SJSA1 (cell line): Measurements from ENCODE around the gene COL15A1. TPM values are rescaled to one million over a fixed set of nuclear protein-coding genes. Genes with fewer than 3 reads are reported as not detected.

Experiments
- DNase-seq, 2 experiments: peaks; one replicate each; pipeline ENCODE4 v3.0.0-alpha.2; 2015 to 2020; ENCODE audit warnings: low spot score in 2 of 2, low read depth in 1 of 2
- H3K27ac ChIP-seq: fragments of 250-450 bp; sonication (Bioruptor Pico); 2 replicates; pipeline ENCODE4 v1.5.1; 2020; ENCODE audit warnings: mild to moderate bottlenecking, moderate library complexity
- H3K27me3 ChIP-seq: fragments of 250-450 bp; sonication (Bioruptor Pico); replicated peaks from 2 replicates; pipeline ENCODE4 v1.5.1; 2020; ENCODE audit warnings: mild to moderate bottlenecking, moderate library complexity
- H3K36me3 ChIP-seq: fragments of 250-450 bp; sonication (Bioruptor Pico); 2 replicates; pipeline ENCODE4 v1.5.1; 2020; ENCODE audit warnings: mild to moderate bottlenecking
- H3K4me1 ChIP-seq: fragments of 250-450 bp; sonication (Bioruptor Pico); replicated peaks from 2 replicates; pipeline ENCODE4 v1.6.1; 2021; ENCODE audit warnings: mild to moderate bottlenecking
- H3K4me3 ChIP-seq: fragments of 250-450 bp; sonication (Bioruptor Pico); 2 replicates; pipeline ENCODE4 v1.5.1; 2020; ENCODE audit warnings: mild to moderate bottlenecking
- H3K9me3 ChIP-seq: fragments of 250-450 bp; sonication (Bioruptor Pico); replicated peaks from 2 replicates; pipeline ENCODE4 v1.5.1; 2020; ENCODE audit warnings: mild to moderate bottlenecking
- total RNA-seq: library from RNA; depleted of rRNA; stranded (reverse); fragments of >200 nt; shearing (Covaris generic); gene quantifications from 2 replicates; pipeline ENCODE4 v1.2.3, GENCODE V29; 2014

COL15A1 gene
- total RNA-seq, 1 experiment from 2014 or later: 0.50 TPM

DNA sequence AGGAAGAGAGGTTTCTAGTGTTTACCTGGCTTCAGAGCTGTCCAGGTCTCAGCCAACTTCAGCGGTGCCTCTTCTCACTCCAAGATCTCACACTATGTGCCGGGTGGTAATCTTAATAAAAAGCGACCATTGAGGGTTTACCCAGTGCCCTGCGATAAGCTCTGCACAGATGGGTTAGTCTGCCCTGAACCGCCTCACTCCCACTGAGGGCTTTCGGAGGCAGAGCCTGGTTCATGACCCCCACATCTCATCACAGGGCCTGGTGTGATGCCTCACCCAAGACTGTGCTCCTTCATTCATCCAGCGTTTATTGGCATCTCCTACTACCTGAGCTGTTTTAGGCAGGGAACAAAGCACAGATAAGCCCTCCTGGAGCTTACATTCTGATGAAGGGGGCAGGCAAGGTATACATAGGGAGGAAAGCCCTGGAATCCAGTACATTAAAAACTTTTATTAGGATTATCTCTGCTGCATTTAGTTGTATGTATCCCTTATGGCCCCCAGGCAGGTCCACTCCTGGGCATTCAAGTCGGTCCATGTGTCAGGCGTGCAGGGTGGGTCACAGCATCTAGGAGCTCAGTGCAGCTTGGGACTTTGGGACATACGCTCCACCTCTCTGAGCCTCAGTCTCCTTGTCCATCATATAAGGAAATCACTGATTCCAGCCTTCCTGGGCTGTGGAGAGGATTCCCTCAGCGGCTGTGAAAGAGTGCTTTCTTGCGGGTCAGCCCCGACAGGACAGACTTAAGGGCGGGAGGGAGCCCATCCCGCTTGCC lies 613 bp upstream of the COL15A1 start:
- Histone ChIP-seq H3K9me3 (no peaks in the 10 kb centered on the region), H3K27me3 (peaks cover 44% of the 10 kb centered on the region), H3K4me3 (no peak overlapping the region), H3K36me3 (no peaks in the 10 kb centered on the region), H3K27ac (no peak overlapping the region), H3K4me1 (peaks cover 14% of the 10 kb centered on the region)
- DNase-seq: no peak

DNA sequence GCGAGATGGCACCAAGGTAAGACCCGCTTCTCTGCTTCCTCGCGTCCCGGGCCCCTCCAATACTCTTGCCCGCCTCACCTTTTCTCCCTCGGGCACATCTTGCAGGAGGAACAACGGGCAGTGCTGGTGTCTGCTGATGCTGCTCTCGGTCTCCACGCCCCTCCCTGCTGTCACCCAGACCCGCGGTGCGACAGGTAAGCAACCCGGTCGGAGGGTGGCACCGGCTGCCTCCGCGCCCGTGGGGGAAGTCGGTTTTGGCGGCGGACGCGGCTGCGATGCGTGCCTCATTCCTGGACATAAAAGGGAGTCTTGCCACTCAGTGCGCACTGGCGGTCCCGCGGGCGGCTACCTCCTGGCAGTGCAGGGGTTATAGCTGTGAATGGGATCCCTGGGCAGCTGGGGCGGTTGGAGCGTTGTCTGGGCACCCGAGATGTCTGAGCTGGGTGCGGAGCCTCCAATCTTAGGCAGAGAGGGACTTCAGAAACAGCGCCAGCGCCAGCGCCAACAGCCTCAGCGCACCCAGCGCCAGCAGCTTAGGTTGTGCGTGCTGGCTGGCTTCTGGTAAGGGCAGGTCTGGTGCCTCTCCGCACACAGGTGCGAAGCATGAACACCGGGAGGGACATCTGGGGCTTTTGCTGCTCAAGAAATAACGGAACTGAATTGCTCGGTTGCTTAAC lies 488 bp downstream of the COL15A1 start:
- Histone ChIP-seq H3K27ac (no peak overlapping the region), H3K4me3 (peak overlapping the region; percentile 19), H3K9me3 (no peaks in the 10 kb centered on the region), H3K36me3 (no peaks in the 10 kb centered on the region), H3K27me3 (peaks cover 50% of the 10 kb centered on the region), H3K4me1 (peaks cover 14% of the 10 kb centered on the region)
- peak in 1 of 2 experiments; percentile 14 for DNase-seq

DNA sequence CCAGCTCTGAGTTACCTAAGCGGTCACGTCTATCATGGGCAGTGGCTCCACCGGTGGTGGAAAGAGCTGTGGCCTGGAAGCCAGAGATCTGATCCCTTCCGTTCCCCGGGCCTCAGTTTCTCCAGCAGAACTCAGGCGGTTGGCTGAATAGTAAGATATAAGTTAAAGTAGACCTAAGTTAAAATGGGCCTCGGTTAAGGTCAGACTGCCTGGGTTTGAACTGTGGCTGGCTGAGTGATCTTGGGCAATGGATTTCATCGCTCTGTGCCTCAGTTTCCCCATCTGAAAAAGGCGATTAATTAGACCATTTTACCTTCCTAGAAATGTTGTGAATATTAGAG lies 997 bp downstream of the COL15A1 start:
- Histone ChIP-seq H3K4me3 (no peak overlapping the region), H3K27ac (no peak overlapping the region), H3K27me3 (peaks cover 50% of the 10 kb centered on the region)

DNA sequence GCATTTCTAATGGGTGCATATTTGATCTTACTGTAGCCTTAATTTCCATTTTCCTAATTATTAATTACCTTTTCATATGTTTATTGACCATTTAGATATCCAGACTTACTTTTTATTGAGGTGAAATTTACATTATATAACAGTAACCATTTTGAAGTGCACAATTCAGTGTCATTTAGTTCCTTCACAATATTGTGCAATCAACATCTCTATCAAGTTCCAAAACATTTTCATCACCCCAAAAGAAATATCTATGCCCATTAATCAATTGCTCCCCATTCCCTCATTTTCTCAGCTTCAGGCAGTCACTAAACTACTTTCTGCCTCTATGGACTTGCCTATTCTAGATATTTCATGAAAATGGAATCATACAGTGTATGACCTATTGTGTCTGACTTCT lies 5.9 kb downstream of the COL15A1 start:
- H3K27me3 ChIP-seq: peaks cover 25% of the 10 kb centered on the region
- H3K4me3 ChIP-seq: no peak overlapping the region
- H3K36me3 ChIP-seq: no peaks in the 10 kb centered on the region

More for the DNA sequence above, 997 bp downstream of the COL15A1 start:
- H3K9me3 ChIP-seq: no peaks in the 10 kb centered on the region
- peaks cover 14% of the 10 kb centered on the region for H3K4me1 ChIP-seq
- DNase-seq: no peak
- no peaks in the 10 kb centered on the region for H3K36me3 ChIP-seq

DNA sequence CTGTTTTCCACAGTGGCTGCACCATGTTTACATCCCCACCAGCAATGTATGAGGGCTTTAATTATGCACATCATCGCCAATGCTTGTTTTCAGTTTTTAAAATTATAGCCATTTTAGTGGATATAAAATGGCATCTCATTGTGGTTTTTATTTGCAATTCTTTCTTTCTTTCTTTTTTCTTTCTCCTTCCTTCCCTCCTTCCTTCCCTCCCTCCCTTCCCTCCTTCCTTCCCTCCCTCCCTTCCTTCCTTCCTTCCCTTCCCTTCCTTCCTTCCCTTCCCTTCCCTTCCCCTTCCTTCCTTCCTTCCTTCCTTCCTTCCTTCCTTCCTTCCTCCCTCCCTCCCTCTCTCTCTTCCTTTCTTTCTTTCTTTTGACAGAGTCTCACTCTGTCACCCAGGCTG lies 6.6 kb downstream of the COL15A1 start:
- H3K36me3 ChIP-seq: no peaks in the 10 kb centered on the region
- no peaks in the 10 kb centered on the region for H3K9me3 ChIP-seq
- no peak overlapping the region for H3K27ac ChIP-seq
- H3K4me1 ChIP-seq: peaks cover 2% of the 10 kb centered on the region; the same call in 1 of the 2 replicates
- DNase-seq: no peak
- peaks cover 18% of the 10 kb centered on the region for H3K27me3 ChIP-seq
- H3K4me3 ChIP-seq: no peak overlapping the region

More for the DNA sequence above, 5.9 kb downstream of the COL15A1 start:
- Histone ChIP-seq H3K4me1 (peaks cover 1% of the 10 kb centered on the region), H3K27ac (no peak overlapping the region), H3K9me3 (no peaks in the 10 kb centered on the region)
- DNase-seq: no peak

DNA sequence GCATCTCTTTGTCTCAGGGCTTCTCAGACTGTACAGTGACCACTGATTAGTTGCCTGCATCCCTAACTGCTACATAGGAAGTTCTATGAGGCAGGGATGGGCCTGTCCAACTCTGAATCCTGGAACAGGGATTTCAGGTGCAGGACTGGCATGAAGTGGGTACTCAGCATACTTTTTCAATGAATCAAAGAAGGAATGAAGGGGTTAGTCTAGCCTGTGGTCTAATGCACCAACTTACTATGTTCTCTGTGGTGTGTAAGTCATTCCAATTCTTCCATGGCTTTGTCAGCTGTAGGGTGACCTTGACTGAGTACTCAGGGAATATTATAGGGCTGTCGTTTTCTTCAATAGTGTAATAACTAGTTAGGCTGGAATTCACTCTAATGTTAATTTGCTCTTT lies 8.3 kb downstream of the COL15A1 start:
- H3K36me3 ChIP-seq: no peaks in the 10 kb centered on the region
- no peaks in the 10 kb centered on the region; the same call in 1 of the 2 replicates for H3K9me3 ChIP-seq
- H3K4me3 ChIP-seq: no peak overlapping the region
- H3K27me3 ChIP-seq: peaks cover 9% of the 10 kb centered on the region
- no peak overlapping the region for H3K27ac ChIP-seq
- H3K4me1 ChIP-seq: peaks cover 6% of the 10 kb centered on the region
- no peak for DNase-seq

DNA sequence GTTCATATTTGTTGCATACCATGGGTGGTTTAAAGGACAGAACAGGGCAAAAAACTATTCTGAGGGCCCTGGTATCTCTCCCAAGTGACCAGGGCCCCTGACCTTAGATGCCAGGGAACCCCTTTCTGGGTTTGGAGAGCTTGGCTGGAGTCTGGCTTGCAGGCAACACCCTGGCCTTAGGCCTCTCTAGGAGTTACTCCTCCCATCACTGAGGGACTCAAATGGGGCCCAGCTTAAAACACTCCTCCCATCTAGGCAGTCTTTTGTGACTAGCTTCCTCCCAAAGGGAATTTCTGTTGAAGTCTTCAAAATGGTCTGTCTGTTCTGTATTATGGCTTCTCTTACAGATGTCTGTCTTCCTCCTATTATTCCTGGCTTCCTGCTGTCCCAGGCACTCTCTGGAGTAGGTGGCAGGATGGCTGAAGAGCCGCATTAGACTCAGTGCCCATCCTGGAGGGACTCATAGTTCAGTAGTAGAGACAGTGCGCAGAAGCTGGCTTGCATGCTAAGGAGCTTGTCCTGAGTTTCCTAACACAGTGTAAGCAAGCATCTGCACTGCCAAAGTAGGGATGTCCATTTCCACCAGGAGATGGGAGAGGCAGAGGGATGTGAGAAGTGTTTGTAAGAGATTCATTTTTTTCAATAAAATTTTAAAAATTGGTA lies 10.0 kb downstream of the COL15A1 start:
- H3K4me3 ChIP-seq: no peak overlapping the region
- H3K27me3 ChIP-seq: peaks cover 7% of the 10 kb centered on the region; the same call in 1 of the 2 replicates
- no peak for DNase-seq
- no peaks in the 10 kb centered on the region for H3K36me3 ChIP-seq
- H3K9me3 ChIP-seq: no peaks in the 10 kb centered on the region; the same call in 1 of the 2 replicates
- H3K27ac ChIP-seq: no peak overlapping the region
- peaks cover 19% of the 10 kb centered on the region for H3K4me1 ChIP-seq

DNA sequence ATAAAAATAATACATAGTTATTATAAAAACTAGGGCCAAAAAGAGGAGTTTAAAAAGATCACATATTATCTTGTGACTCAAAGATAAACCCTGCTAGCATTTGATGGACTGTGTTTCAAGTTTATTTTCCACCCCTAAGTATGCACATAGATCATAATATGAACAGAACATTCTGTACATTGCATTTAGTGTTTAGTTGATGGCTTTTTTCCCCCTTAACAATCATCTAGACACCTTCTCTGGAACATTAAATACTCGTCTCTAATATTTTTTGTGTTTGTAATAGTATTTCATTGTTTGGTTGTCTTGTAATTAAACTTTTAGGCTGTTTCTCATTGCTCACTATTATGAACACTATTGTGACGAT lies 10.5 kb downstream of the COL15A1 start:
- Histone ChIP-seq H3K4me3 (no peak overlapping the region), H3K36me3 (no peaks in the 10 kb centered on the region), H3K4me1 (peaks cover 22% of the 10 kb centered on the region), H3K9me3 (no peaks in the 10 kb centered on the region; the same call in 1 of the 2 replicates), H3K27me3 (peaks cover 2% of the 10 kb centered on the region; the same call in 1 of the 2 replicates), H3K27ac (no peak overlapping the region)
- no peak for DNase-seq

DNA sequence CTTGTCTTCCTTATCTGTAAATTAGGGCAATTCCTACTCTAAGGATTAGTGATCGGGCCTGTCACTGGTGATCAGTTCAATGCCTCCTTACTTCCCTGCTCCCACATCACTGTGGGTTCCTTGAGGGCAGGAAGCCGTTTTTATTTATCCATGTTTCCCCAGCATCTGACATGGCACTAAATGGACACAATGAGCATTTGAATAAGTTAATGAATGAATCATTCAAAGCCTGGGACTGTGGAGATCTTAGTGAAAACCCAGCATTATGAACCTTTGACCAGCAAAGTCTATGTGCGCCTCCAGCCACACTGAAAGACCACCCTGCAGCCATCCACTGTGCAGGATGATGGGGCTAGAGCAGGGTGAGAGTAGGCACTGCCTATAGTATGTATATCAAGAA lies 11.6 kb downstream of the COL15A1 start:
- no peak overlapping the region for H3K4me3 ChIP-seq
- DNase-seq: no peak
- H3K4me1 ChIP-seq: peaks cover 33% of the 10 kb centered on the region
- H3K27me3 ChIP-seq: no peaks in the 10 kb centered on the region
- H3K36me3 ChIP-seq: no peaks in the 10 kb centered on the region
- no peak overlapping the region for H3K27ac ChIP-seq
- H3K9me3 ChIP-seq: no peaks in the 10 kb centered on the region; the same call in 1 of the 2 replicates

DNA sequence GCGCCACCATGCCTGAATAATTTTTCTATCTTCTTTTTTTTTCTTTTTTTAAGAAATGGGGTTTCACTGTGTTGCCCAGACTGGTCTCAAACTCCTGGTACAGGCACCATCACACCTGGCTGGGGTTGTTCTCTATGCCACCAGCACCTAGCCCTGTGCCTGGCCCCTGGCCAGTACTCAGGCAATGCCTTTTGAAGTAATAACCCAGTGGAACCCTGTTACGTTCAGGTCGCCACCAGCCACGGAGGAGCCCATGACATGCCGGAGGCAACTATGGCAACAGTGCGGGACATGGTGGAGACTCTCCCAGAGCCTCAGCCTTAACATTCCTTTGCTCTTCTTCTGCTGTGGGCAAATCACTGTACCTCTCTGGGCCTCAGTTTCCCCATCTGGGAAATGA lies 14.1 kb downstream of the COL15A1 start:
- Histone ChIP-seq H3K4me1 (peaks cover 58% of the 10 kb centered on the region), H3K27me3 (no peaks in the 10 kb centered on the region), H3K9me3 (no peaks in the 10 kb centered on the region; the same call in 1 of the 2 replicates), H3K36me3 (no peaks in the 10 kb centered on the region), H3K4me3 (no peak overlapping the region), H3K27ac (peak overlapping the region; percentile 55)
- no peak for DNase-seq

DNA sequence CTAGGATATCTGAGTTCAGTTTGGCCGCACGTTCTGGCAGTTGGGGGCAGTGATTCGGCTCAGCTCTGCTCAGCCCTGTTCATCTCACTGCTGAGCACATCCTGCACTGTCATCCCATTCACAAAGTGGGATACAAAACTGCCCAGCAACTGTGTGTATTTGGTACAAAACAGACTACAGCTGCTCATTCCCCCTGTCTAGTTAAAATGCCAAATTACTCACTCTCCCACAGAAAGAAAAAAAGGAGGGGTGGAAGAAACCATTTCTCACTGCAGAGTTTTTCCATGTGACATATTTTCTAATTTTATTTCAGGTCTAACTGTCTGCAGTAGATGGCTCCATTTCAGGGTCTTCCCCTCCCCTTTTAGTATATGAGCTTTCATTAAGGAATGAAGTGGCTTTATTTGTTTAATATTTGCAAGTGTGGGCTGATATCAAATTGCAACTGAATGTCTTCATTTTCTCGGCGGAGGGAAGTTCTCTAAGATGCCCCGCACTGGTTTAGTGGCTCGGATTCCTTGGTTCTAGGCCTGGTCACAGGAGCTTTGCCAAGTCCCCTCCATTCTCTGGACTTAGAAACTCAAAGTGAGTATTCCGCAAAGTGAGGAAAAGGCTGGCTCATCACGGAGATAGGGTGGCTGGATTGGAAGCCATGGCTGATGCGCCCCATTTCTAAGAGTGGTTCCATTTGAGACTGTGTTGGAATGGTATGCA lies 14.7 kb downstream of the COL15A1 start:
- Histone ChIP-seq H3K9me3 (no peaks in the 10 kb centered on the region; the same call in 1 of the 2 replicates), H3K4me1 (peaks cover 65% of the 10 kb centered on the region), H3K27me3 (no peaks in the 10 kb centered on the region), H3K36me3 (no peaks in the 10 kb centered on the region), H3K4me3 (no peak overlapping the region), H3K27ac (peak overlapping the region; percentile 55)
- peak in 1 of 2 experiments; percentile 58 for DNase-seq

DNA sequence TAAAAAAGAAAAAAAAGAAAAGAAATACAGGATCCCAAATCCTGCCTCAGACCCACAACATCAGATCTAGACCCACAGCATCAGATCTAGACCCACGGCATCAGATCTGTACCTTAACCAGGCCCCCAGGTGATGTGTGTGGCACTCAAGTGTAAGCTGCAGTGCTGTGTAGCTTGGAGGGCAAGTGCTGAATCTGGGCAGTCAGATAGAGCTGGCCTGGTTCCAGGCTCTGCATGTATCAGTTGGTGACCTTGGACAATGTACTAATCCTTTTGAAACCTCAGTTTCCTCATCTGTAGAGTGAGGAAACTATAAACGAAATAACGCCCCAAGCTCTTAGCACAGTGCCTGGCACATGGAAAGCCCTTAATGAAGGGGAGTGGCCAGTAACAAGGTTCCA lies 16.7 kb downstream of the COL15A1 start:
- H3K36me3 ChIP-seq: no peaks in the 10 kb centered on the region
- H3K27ac ChIP-seq: no peak overlapping the region
- no peaks in the 10 kb centered on the region for H3K27me3 ChIP-seq
- no peak overlapping the region for H3K4me3 ChIP-seq
- H3K4me1 ChIP-seq: peaks cover 63% of the 10 kb centered on the region
- no peak for DNase-seq
- no peaks in the 10 kb centered on the region; the same call in 1 of the 2 replicates for H3K9me3 ChIP-seq

DNA sequence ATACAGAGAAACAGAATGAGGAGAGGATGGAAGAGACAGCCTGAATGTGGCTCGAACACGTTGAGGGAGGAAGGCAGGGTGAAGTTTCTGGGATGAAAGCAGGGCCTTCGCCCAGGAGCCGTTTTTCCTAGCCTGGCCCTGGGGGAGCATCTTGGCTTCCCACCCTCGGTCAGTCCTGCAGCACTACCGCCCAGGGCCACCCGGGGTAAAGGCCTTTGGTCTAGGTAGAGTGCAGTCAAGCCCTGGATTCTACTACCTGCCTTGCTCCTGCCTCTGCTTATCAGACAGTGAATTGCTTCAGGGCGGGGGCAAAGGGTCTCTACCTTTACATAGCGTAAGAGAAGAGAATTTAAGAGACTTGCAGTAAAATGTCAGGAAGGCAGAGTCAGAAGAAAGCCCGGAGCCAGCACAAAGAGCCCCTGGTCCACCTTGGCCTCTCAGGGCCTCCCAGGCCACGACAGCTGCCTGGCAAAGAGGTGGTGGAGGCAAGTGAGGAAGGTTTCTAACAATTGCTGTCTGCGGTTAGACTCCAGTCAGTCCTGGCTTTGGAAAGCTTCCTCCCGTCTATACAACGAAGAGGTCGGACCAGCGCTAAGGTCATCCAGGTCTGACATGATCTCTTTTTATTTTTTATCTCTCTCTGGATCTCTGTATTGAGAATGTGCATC lies 17.9 kb downstream of the COL15A1 start:
- Histone ChIP-seq H3K36me3 (no peaks in the 10 kb centered on the region), H3K9me3 (no peaks in the 10 kb centered on the region; the same call in 1 of the 2 replicates), H3K4me3 (no peak overlapping the region), H3K27me3 (no peaks in the 10 kb centered on the region), H3K27ac (peak overlapping the region; percentile 3), H3K4me1 (peaks cover 59% of the 10 kb centered on the region)
- DNase-seq: no peak
